A673 (cell line): Measurements from ENCODE around the gene CRELD2. TPM values are rescaled to one million over a fixed set of nuclear protein-coding genes. Genes with fewer than 3 reads are reported as not detected.

Experiments used
- BruUV-seq: library from RNA; stranded (reverse); fragments of 400-500 nt; replicated peaks from 2 replicates; lab custom pipeline; 2021; lab: Mats Ljungman, UMichigan
- CTCF ChIA-PET: fragments of 300-600 bp; sonication (Branson Sonifier 250); formaldehyde crosslinking; loops from one replicate; lab custom pipeline; 2022; ENCODE audit warnings: antibody characterized with exemption; lab: Charles Lee
- POLR2A ChIA-PET: fragments of 300-600 bp; sonication (Branson Sonifier 250); formaldehyde crosslinking; loops from one replicate; lab custom pipeline; 2022; ENCODE audit warnings: antibody characterized with exemption; ENCODE audit not compliant: low non-redundant PET; lab: Charles Lee
- DNase-seq: peaks from one replicate; pipeline ENCODE4 v3.0.0-alpha.2; 2015; ENCODE audit warnings: low spot score
- H3K27ac ChIP-seq: fragments of 200-600 bp; sonication (generic); 2 replicates; pipeline ENCODE4 v1.5.1; 2016; ENCODE audit warnings: mixed run types, low read depth, mild to moderate bottlenecking, mixed read lengths, antibody characterized with exemption, low read length; ENCODE audit not compliant: poor library complexity, severe bottlenecking
- H3K27me3 ChIP-seq: fragments of 200-600 bp; sonication (generic); replicated peaks from 2 replicates; pipeline ENCODE4 v1.6.1; 2017; ENCODE audit warnings: mixed run types, low read depth, mild to moderate bottlenecking, mixed read lengths, antibody characterized with exemption, low read length; ENCODE audit not compliant: insufficient read depth, poor library complexity
- H3K36me3 ChIP-seq: fragments of 200-600 bp; sonication (generic); 2 replicates; pipeline ENCODE4 v1.6.1; 2016; ENCODE audit warnings: mixed run types, mild to moderate bottlenecking, mixed read lengths, antibody characterized with exemption, low read length; ENCODE audit not compliant: insufficient read depth, poor library complexity, severe bottlenecking
- H3K4me1 ChIP-seq: fragments of 200-600 bp; sonication (generic); 2 replicates; pipeline ENCODE4 v1.6.1; 2017; ENCODE audit warnings: mixed run types, mild to moderate bottlenecking, mixed read lengths, antibody characterized with exemption, low read length; ENCODE audit not compliant: insufficient read depth, poor library complexity, severe bottlenecking
- H3K4me3 ChIP-seq: fragments of 200-600 bp; sonication (generic); 2 replicates; pipeline ENCODE4 v1.5.1; 2016; ENCODE audit warnings: low read depth, mixed run types, mild to moderate bottlenecking, mixed read lengths, low read length; ENCODE audit not compliant: poor library complexity, severe bottlenecking
- H3K9me3 ChIP-seq: fragments of 200-600 bp; sonication (generic); 2 replicates; pipeline ENCODE4 v1.6.1; 2016; ENCODE audit warnings: mixed run types, low read depth, mild to moderate bottlenecking, mixed read lengths, antibody characterized with exemption, low read length; ENCODE audit not compliant: poor library complexity, severe bottlenecking
- EZH2 ChIP-seq: fragments of 200-600 bp; sonication (generic); IDR thresholded peaks from 2 replicates; pipeline ENCODE4 v1.6.1; 2017; ENCODE audit warnings: borderline replicate concordance, low read depth, mild to moderate bottlenecking, mixed read lengths, antibody characterized with exemption, low read length; ENCODE audit not compliant: poor library complexity, severe bottlenecking
- intact Hi-C: fragments of 100-400 bp; cut with micrococcal nuclease; formaldehyde crosslinking; loops from one replicate; pipeline ENCODE4 v1.10.0; 2022; ENCODE audit not compliant: unreplicated experiment
- total RNA-seq: library from RNA; stranded (reverse); gene quantifications from 2 replicates; pipeline ENCODE4 v1.2.3, GENCODE V29; 2021
- TF ChIP-seq, protein P1 (sequence below): fragments of 300-800, 200-600 bp; sonication (generic); conservative IDR thresholded peaks from 2 replicates; pipeline ENCODE4 v1.5.1; 2017; ENCODE audit warnings: low read depth, mild to moderate bottlenecking, antibody characterized with exemption, low read length, moderate library complexity, mixed read lengths

The CRELD2 gene
- total RNA-seq, 1 experiment from 2014 or later: 54.7 TPM

DNA sequence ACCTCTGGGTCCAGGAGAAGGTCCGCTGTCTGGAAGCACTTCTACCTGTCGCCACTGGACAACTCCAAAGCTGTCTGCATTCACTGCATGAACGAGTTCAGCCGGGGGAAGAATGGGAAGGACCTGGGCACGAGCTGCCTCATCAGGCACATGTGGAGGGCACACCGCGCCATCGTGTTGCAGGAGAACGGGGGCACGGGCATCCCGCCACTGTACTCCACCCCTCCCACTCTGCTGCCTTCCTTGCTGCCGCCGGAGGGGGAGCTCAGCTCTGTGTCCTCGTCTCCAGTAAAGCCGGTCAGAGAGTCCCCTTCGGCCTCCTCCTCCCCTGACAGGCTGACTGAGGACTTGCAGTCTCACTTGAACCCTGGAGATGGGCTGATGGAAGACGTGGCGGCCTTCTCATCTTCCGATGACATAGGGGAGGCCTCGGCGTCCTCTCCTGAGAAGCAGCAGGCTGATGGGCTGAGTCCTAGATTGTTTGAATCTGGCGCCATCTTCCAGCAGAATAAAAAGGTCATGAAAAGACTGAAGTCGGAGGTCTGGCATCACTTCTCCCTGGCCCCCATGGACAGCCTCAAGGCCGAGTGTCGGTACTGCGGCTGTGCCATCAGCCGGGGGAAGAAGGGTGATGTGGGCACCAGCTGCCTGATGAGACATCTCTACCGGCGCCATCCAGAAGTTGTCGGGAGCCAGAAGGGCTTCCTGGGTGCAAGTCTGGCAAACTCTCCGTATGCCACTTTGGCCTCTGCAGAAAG is 33.8 kb upstream of the CRELD2 start:
- H3K36me3 ChIP-seq: peaks cover 47% of the 10 kb centered on the region
- DNase-seq: no peak
- H3K9me3 ChIP-seq: no peaks in the 10 kb centered on the region
- POLR2A ChIA-PET: interaction anchor here (0.6 kb wide), 1 partner anchor 18 kb away, joined by 3 read pairs; no protein-coding TSS in a partner anchor
- intact Hi-C loops: no loop called here
- H3K27ac ChIP-seq: no peak overlapping the region
- H3K27me3 ChIP-seq: no peaks in the 10 kb centered on the region
- no peak overlapping the region for H3K4me3 ChIP-seq
- no TSS peak for BruUV-seq
- H3K4me1 ChIP-seq: peaks cover 9% of the 10 kb centered on the region
- CTCF ChIA-PET: no interaction called here
- TF ChIP-seq, protein P1, sequence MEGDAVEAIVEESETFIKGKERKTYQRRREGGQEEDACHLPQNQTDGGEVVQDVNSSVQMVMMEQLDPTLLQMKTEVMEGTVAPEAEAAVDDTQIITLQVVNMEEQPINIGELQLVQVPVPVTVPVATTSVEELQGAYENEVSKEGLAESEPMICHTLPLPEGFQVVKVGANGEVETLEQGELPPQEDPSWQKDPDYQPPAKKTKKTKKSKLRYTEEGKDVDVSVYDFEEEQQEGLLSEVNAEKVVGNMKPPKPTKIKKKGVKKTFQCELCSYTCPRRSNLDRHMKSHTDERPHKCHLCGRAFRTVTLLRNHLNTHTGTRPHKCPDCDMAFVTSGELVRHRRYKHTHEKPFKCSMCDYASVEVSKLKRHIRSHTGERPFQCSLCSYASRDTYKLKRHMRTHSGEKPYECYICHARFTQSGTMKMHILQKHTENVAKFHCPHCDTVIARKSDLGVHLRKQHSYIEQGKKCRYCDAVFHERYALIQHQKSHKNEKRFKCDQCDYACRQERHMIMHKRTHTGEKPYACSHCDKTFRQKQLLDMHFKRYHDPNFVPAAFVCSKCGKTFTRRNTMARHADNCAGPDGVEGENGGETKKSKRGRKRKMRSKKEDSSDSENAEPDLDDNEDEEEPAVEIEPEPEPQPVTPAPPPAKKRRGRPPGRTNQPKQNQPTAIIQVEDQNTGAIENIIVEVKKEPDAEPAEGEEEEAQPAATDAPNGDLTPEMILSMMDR: no peak
- no peak for TF ChIP-seq EZH2

DNA sequence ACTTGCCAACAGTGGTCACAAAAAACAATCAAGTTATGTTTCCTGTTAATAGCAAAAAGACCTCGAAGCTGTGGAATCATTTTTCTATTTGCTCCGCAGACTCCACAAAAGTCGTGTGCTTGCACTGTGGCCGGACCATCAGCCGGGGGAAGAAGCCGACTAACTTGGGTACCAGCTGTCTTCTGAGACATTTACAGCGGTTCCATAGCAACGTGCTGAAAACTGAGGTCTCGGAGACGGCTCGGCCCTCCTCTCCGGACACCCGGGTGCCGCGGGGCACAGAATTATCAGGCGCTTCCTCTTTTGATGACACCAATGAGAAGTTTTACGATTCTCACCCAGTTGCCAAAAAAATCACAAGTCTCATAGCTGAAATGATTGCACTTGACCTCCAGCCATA is 33.2 kb upstream of the CRELD2 start:
- Histone ChIP-seq H3K36me3 (peaks cover 49% of the 10 kb centered on the region), H3K27ac (no peak overlapping the region), H3K27me3 (no peaks in the 10 kb centered on the region), H3K9me3 (no peaks in the 10 kb centered on the region), H3K4me3 (no peak overlapping the region), H3K4me1 (peaks cover 9% of the 10 kb centered on the region)
- no TSS peak for BruUV-seq
- no peak for DNase-seq
- CTCF ChIA-PET: no interaction called here
- POLR2A ChIA-PET: no interaction called here
- intact Hi-C loops: no loop called here
- TF ChIP-seq EZH2: no peak

DNA sequence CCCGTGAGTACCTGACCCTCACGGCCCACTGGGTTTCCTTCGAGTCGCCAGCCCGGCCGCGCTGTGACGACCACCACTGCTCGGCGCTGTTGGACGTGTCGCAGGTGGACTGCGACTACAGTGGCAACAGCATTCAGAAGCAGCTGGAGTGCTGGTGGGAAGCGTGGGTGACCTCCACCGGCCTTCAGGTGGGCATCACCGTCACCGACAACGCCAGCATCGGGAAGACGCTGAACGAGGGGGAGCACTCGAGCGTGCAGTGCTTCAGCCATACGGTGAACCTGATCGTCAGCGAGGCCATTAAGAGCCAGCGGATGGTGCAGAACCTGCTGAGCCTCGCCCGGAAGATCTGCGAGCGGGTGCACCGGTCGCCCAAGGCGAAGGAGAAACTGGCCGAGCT is 32.6 kb upstream of the CRELD2 start:
- Histone ChIP-seq H3K36me3 (peaks cover 49% of the 10 kb centered on the region), H3K4me1 (peaks cover 9% of the 10 kb centered on the region), H3K27me3 (no peaks in the 10 kb centered on the region), H3K4me3 (no peak overlapping the region), H3K9me3 (no peaks in the 10 kb centered on the region), H3K27ac (no peak overlapping the region)
- no TSS peak for BruUV-seq
- intact Hi-C loops: no loop called here
- POLR2A ChIA-PET: no interaction called here
- no peak for DNase-seq
- CTCF ChIA-PET: no interaction called here
- no peak for TF ChIP-seq EZH2
- TF ChIP-seq, protein P1: no peak
